Brain microvascular endothelial cell (primary cell): ENCODE results near the gene PEPD.

Experiments used
- DNase-seq: peaks from one replicate; pipeline ENCODE4 v3.0.0-alpha.2; 2020
- H3K27ac ChIP-seq: fragments of 250-450 bp; sonication (Bioruptor Pico); 2 replicates; pipeline ENCODE4 v1.5.1; 2020; ENCODE audit warnings: mild to moderate bottlenecking, moderate library complexity
- H3K27me3 ChIP-seq: fragments of 250-450 bp; sonication (Bioruptor Pico); replicated peaks from 2 replicates; pipeline ENCODE4 v1.5.1; 2020; ENCODE audit warnings: mild to moderate bottlenecking
- H3K36me3 ChIP-seq: fragments of 250-450 bp; sonication (Bioruptor Pico); replicated peaks from 2 replicates; pipeline ENCODE4 v1.5.1; 2020; ENCODE audit warnings: mild to moderate bottlenecking
- H3K4me3 ChIP-seq: 2 replicates; pipeline ENCODE4 v1.5.1; 2011; ENCODE audit warnings: low read depth, mild to moderate bottlenecking, control low read depth, low read length, moderate library complexity
- in situ Hi-C: cut with HindIII; loops from 2 replicates; pipeline ENCODE4 v1.10.0; 2017; ENCODE audit warnings: low sequenced_read_pairs, low pct_ligation_motif_present
- TF ChIP-seq, protein P1 (sequence below): IDR thresholded peaks from 2 replicates; pipeline ENCODE4 v1.5.1; 2011; ENCODE audit warnings: low read depth, mild to moderate bottlenecking, moderate library complexity, low read length, control low read depth, inconsistent platforms; ENCODE audit errors: missing control alignments

Gene PEPD

DNA sequence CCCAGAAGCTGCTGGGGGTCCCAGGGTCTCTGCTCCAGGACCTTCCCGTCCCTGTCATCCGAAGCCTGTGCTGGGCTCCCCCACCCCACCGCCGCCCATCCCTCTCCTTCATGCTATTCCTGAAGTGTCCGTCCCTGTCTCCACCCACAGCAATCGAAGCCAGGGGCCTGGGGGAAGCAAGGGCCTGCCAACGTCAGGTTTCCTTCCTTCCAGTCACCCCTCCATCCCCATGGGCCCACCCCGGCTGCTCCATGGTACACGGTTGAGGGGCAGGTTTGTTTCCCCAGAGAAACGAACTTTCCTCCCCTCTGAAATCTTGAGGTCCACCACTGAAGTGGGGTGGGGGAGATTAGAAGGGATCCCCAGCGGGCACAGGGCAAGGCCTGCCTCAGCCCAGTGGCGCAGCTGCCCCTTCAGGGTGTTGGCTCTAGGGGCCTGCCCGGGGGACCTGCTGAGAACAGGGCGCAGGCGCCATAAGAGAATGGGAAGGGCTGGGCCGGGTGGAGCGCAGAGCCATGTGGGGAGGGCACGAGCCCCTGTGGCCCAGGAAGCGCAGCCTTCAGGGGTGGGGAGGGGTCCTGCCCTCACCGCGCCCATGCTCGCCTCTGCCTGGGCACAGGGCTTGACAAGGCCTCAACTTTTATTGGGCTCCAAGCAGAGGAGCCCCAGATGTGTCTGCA is 132.0 kb downstream of the PEPD start:
- Histone ChIP-seq H3K27me3 (no peaks in the 10 kb centered on the region), H3K4me3 (no peak overlapping the region), H3K36me3 (peaks cover 5% of the 10 kb centered on the region), H3K27ac (no peak overlapping the region)
- in situ Hi-C loops = no loop called here
- TF ChIP-seq, protein P1, sequence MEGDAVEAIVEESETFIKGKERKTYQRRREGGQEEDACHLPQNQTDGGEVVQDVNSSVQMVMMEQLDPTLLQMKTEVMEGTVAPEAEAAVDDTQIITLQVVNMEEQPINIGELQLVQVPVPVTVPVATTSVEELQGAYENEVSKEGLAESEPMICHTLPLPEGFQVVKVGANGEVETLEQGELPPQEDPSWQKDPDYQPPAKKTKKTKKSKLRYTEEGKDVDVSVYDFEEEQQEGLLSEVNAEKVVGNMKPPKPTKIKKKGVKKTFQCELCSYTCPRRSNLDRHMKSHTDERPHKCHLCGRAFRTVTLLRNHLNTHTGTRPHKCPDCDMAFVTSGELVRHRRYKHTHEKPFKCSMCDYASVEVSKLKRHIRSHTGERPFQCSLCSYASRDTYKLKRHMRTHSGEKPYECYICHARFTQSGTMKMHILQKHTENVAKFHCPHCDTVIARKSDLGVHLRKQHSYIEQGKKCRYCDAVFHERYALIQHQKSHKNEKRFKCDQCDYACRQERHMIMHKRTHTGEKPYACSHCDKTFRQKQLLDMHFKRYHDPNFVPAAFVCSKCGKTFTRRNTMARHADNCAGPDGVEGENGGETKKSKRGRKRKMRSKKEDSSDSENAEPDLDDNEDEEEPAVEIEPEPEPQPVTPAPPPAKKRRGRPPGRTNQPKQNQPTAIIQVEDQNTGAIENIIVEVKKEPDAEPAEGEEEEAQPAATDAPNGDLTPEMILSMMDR = no peak
- DNase-seq = no peak

DNA sequence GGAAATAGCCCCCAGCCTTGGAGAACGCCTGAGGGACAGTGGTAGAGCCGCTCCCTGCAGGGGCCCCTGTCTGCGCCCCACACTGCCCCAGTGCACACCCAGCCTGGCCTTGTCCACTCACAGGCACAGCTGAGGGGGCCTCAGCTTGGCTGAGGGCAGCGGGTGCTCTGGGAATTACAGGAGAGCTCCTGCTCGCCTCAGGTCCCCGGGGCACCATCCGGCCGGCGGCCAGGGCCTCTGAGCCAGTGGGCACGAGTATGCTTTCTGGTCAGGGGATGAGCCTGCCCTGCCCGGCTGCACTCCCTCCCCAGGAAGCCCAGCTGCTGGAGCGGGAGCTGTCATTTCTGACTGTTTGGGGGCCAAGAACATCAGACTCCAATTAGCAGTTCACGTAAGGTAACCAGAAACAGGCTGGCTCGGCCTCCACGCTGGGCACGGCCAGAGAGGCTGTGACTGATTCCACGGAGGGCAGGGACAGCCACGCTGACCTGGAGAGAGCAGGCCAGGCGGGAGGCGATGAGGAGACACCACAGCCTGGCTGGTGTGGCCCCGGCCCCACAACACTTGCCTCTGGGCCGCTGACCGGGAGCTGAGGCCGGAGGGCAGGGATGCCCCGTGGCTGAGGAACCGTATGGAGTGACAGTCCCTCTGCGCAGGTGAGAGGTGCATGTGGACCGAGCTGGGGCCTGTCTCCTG is 132.7 kb downstream of the PEPD start:
- in situ Hi-C loops = no loop called here
- H3K27me3 ChIP-seq = no peaks in the 10 kb centered on the region
- H3K4me3 ChIP-seq = no peak overlapping the region
- H3K27ac ChIP-seq = no peak overlapping the region
- TF ChIP-seq, protein P1 = no peak
- peaks cover 5% of the 10 kb centered on the region for H3K36me3 ChIP-seq
- DNase-seq = no peak

DNA sequence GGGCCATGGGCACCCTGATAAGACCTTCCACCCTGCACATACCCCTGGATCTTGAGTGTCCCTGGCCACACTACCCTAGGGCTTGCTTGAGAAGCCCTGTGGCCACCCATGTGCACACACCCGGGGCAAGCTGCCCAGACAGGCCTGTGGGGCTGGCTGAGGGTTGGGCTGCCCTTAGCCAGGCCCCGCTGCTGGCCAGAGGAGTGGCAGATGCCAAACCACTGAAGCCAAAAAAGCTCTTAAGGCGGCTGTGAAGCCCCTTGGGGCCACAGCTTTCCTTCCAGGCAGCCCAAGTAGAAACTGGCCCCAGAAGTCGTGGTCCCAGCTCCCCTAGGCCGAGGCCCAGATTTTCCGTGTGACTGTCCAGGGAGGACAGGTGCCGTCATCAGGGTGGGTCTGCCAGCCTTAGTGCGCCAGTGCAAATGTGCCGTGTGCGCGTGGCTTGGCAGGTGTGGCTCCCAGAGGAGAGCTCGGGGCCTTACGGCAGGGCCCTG is 133.3 kb downstream of the PEPD start:
- Histone ChIP-seq H3K27me3 (no peaks in the 10 kb centered on the region), H3K27ac (no peak overlapping the region), H3K4me3 (no peak overlapping the region), H3K36me3 (peaks cover 5% of the 10 kb centered on the region)
- in situ Hi-C loops = no loop called here
- no peak for DNase-seq
- TF ChIP-seq, protein P1 = no peak

DNA sequence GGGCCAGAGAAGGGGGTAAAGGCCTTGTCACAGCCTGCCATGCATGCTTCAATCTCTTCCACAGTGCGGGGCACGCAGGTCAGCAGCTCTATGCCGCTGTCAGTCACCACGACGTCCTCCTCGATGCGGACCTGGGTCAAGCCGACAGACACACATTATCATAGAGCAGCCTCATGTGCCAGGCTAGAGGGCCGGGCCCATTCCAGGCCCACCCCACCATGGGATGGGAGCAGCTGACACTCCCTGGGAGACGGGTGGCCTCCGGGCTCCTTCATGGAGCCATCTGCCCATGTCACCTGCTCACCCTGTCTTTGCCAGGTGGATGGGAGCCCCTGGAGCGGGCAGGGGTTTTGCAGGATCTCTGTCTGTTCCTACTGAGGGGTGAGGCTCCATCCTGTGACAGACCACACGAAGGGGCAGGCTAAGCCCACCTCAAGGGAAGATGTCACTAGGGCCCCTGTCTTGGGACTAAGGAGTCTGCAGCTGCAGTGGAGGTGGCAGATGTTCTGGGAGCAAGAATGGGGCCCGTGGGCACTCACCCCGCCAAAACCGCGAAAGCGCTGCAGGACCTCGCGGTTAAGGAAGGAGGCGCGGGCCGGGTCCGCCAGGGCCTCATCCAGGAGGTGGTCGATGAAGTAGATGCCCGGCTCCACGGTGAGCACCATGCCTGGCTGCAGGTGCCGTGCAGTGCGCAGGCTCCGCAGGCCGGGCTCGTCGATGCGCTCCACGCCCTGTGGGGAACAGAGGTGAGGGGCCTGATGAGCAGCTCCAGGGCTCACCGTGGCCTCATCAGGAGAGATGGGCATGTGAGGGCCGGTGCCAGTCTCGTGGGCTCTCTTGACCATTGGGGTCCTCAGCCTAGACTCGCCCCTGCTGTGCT is 134.0 kb downstream of the PEPD start:
- H3K4me3 ChIP-seq = no peak overlapping the region
- TF ChIP-seq, protein P1 = no peak
- H3K36me3 ChIP-seq = peaks cover 5% of the 10 kb centered on the region
- no peak overlapping the region for H3K27ac ChIP-seq
- H3K27me3 ChIP-seq = no peaks in the 10 kb centered on the region
- in situ Hi-C loops = no loop called here
- DNase-seq = no peak

DNA sequence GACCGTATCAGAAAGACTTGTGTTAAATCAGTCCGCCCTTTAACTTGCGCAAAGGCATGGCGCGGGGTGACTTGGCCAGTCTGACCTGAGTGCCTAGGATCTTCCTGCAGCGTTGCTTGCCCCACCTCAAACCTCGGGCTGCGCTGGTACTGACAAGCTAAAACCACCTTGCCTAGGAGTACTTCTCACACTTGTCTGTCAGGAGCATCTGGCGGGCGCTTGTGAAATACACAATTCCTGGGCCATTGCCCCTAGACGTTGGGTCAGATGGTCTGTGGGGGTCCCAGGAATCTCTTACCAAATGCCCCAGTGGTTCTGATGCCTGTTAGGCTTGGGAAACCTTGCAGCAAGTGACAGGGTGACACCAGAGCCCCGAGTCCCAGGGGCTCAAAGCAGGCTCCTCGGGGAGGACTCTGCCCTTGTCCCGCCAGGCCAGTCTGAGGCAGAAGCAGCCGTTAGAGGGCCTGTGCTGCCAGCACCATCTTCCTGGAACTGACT is 135.2 kb downstream of the PEPD start:
- DNase-seq = no peak
- Histone ChIP-seq H3K27me3 (no peaks in the 10 kb centered on the region), H3K27ac (no peak overlapping the region), H3K4me3 (no peak overlapping the region), H3K36me3 (peaks cover 5% of the 10 kb centered on the region)
- in situ Hi-C loops = no loop called here
- TF ChIP-seq, protein P1 = no peak
